Ishikawa (cell line): ENCODE results near the gene PPM1N.
A peak's percentile ranks its signal among the peaks of the same experiment; 100 is the strongest.

ENCODE experiments used
- CEBPB ChIP-seq: IDR thresholded peaks from 2 replicates; pipeline ENCODE4 v1.6.1; 2012
- CREB1 ChIP-seq: IDR thresholded peaks from 2 replicates; pipeline ENCODE4 v1.6.1; 2012; ENCODE audit warnings: low read depth
- EGR1 ChIP-seq: IDR thresholded peaks from 2 replicates; pipeline ENCODE4 v1.6.1; 2012
- EP300 ChIP-seq: IDR thresholded peaks from 2 replicates; pipeline ENCODE4 v1.6.1; 2012; ENCODE audit warnings: borderline replicate concordance
- FOXM1 ChIP-seq: IDR thresholded peaks from 2 replicates; pipeline ENCODE4 v1.6.1; 2012; ENCODE audit warnings: low read depth, borderline replicate concordance
- NFIC ChIP-seq: IDR thresholded peaks from 2 replicates; pipeline ENCODE4 v1.6.1; 2012
- RAD21 ChIP-seq: IDR thresholded peaks from 2 replicates; pipeline ENCODE4 v1.6.1; 2012; ENCODE audit warnings: low read depth
- TAF1 ChIP-seq: IDR thresholded peaks from 2 replicates; pipeline ENCODE4 v1.6.1; 2012; ENCODE audit warnings: low read depth, mild to moderate bottlenecking
- TCF12 ChIP-seq: IDR thresholded peaks from 2 replicates; pipeline ENCODE4 v1.6.1; 2012; ENCODE audit warnings: low read depth
- TEAD4 ChIP-seq: IDR thresholded peaks from 2 replicates; pipeline ENCODE4 v1.6.1; 2012
- YY1 ChIP-seq: IDR thresholded peaks from 2 replicates; pipeline ENCODE4 v1.6.1; 2012; ENCODE audit warnings: low read depth
- ZBTB7A ChIP-seq: IDR thresholded peaks from 2 replicates; pipeline ENCODE4 v1.6.1; 2012; ENCODE audit warnings: low read depth
- TF ChIP-seq, protein P1 (sequence below): IDR thresholded peaks from 2 replicates; pipeline ENCODE4 v1.6.1; 2012
- TF ChIP-seq, protein P2 (sequence below): IDR thresholded peaks from 2 replicates; pipeline ENCODE4 v1.6.1; 2012
- TF ChIP-seq, protein P3 (sequence below): IDR thresholded peaks from 2 replicates; pipeline ENCODE4 v1.6.1; 2012; ENCODE audit warnings: low read depth, mild to moderate bottlenecking

The PPM1N gene

DNA sequence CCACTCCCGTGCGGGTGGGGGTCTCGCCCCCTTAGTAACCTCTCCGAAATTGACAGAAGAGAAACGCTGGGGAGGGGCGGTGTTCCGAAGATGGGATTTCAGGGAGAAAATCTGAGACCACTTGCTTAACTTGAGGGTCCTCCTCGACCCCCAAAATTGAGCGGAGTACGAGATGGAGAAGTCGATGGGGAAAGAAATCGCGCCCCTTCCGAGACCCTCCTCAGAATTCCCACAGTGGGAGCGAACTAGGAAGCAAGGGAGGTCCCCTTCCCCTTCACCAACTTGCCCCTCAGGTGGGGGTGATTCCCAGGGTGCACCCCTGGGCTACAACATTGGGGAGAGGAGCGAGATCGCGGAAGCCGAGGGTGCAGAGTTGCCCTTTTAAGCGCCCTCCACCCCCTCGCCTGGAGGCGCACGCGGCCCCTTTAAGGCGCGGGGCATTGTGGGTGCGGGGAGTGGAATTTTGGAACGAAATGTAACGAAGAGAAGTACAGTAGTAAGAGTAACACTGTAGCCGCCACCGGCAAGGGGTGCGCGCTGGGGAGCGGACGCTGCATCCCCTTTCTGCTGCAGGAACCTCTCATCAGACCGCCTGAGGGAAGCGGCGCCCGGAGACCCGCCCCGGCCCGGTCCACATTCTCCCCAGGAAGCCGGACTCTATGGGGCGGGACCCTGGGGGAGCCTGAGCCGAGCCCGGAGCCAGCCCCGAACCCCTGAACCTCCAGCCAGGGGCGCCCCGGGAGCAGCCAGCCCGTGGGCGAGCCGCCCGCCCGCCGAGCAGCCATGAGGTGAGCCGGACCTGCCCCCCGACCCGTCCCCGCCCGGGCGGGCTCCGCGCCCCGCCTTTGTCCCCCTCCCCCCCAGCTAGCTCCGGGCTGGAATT lies 9.0 kb downstream of the PPM1N start, which contains the start of gene VASP:
Gene VASP, plus strand, starts transcription at position 491 of the 883 bp plus-strand sequence. Its CDS starts 293 bp downstream, at position 784.
- 0 out of 2 replicates have a peak, but pooled peaks have one; percentile 45 for TF ChIP-seq EGR1
- TF ChIP-seq, protein P1, sequence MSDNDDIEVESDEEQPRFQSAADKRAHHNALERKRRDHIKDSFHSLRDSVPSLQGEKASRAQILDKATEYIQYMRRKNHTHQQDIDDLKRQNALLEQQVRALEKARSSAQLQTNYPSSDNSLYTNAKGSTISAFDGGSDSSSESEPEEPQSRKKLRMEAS = peak; percentile 93
- peak; percentile 100 for TF ChIP-seq ZBTB7A
- TF ChIP-seq TEAD4 = peak; percentile 33
- TF ChIP-seq FOXM1 = no peak
- TF ChIP-seq TAF1 = peak; percentile 67
- peak; percentile 62 for TF ChIP-seq NFIC
- no peak for TF ChIP-seq CREB1
- peak; percentile 52; the same call in 1 of the 2 replicates for TF ChIP-seq TCF12

DNA sequence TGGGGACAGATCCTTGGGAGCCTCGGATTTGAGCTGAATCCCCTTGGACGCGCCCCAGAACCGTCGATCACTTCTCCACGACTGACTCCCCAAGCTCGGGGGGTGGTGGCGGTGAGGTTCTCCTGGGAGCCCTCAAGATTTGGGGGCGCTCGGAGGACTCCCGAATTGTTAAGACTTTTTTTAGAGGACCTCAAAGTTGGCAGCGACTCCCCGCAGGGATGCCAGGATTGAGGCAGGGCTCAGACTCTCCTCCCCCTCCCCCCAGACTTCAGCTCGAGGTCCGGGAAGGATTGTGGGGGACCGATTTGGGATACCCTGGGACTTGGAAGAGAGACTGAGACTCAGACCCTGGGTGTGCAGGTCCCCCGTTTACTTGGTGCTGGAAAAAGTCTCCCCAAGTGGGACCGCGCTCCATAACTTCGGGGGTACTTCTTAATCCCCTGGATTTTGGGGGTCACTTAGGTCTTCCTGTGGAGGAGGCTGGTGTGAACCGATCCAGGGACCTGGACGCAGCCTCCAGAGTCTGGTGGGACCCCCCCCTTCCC lies 9.7 kb downstream of the PPM1N start:
- TF ChIP-seq, protein P1 = no peak
- TF ChIP-seq TCF12 = no peak
- no peak for TF ChIP-seq CEBPB
- no peak for TF ChIP-seq EGR1
- TF ChIP-seq EP300 = no peak
- no peak for TF ChIP-seq NFIC
- TF ChIP-seq YY1 = no peak
- TF ChIP-seq FOXM1 = no peak
- TF ChIP-seq RAD21 = no peak
- TF ChIP-seq ZBTB7A = no peak
- TF ChIP-seq, protein P2, sequence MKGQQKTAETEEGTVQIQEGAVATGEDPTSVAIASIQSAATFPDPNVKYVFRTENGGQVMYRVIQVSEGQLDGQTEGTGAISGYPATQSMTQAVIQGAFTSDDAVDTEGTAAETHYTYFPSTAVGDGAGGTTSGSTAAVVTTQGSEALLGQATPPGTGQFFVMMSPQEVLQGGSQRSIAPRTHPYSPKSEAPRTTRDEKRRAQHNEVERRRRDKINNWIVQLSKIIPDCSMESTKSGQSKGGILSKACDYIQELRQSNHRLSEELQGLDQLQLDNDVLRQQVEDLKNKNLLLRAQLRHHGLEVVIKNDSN = no peak

DNA sequence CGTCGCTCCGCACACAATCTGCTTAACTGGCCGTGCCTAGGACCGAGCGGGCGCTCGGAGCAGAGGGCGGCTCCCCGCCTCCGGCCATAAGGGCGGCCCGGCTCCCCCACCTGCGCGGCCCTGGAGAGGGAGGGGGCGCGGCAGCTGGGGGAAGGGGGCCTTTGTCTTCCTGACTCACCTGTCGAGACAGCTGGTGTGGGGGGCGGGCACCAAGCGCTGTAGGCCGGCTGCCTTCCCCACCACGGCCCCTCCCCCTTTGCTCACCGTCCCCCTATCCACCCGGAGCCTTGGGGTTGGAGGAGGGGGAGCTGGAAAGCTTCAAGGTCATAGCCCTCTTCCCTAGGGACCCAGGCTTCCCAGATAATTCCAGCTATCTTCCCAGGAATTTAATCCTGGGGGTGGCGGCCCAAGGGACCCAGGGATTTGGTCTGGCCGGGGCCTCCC lies 10.2 kb downstream of the PPM1N start:
- no peak for TF ChIP-seq CEBPB
- TF ChIP-seq TCF12 = no peak
- no peak for TF ChIP-seq EP300
- TF ChIP-seq TEAD4 = no peak
- TF ChIP-seq YY1 = no peak
- TF ChIP-seq, protein P2 = no peak
- no peak for TF ChIP-seq EGR1
- no peak for TF ChIP-seq CREB1
- TF ChIP-seq TAF1 = no peak
- TF ChIP-seq, protein P3, sequence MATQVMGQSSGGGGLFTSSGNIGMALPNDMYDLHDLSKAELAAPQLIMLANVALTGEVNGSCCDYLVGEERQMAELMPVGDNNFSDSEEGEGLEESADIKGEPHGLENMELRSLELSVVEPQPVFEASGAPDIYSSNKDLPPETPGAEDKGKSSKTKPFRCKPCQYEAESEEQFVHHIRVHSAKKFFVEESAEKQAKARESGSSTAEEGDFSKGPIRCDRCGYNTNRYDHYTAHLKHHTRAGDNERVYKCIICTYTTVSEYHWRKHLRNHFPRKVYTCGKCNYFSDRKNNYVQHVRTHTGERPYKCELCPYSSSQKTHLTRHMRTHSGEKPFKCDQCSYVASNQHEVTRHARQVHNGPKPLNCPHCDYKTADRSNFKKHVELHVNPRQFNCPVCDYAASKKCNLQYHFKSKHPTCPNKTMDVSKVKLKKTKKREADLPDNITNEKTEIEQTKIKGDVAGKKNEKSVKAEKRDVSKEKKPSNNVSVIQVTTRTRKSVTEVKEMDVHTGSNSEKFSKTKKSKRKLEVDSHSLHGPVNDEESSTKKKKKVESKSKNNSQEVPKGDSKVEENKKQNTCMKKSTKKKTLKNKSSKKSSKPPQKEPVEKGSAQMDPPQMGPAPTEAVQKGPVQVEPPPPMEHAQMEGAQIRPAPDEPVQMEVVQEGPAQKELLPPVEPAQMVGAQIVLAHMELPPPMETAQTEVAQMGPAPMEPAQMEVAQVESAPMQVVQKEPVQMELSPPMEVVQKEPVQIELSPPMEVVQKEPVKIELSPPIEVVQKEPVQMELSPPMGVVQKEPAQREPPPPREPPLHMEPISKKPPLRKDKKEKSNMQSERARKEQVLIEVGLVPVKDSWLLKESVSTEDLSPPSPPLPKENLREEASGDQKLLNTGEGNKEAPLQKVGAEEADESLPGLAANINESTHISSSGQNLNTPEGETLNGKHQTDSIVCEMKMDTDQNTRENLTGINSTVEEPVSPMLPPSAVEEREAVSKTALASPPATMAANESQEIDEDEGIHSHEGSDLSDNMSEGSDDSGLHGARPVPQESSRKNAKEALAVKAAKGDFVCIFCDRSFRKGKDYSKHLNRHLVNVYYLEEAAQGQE = no peak
- no peak for TF ChIP-seq RAD21
- TF ChIP-seq, protein P1 = no peak
- TF ChIP-seq NFIC = no peak
- no peak for TF ChIP-seq ZBTB7A
- TF ChIP-seq FOXM1 = no peak

DNA sequence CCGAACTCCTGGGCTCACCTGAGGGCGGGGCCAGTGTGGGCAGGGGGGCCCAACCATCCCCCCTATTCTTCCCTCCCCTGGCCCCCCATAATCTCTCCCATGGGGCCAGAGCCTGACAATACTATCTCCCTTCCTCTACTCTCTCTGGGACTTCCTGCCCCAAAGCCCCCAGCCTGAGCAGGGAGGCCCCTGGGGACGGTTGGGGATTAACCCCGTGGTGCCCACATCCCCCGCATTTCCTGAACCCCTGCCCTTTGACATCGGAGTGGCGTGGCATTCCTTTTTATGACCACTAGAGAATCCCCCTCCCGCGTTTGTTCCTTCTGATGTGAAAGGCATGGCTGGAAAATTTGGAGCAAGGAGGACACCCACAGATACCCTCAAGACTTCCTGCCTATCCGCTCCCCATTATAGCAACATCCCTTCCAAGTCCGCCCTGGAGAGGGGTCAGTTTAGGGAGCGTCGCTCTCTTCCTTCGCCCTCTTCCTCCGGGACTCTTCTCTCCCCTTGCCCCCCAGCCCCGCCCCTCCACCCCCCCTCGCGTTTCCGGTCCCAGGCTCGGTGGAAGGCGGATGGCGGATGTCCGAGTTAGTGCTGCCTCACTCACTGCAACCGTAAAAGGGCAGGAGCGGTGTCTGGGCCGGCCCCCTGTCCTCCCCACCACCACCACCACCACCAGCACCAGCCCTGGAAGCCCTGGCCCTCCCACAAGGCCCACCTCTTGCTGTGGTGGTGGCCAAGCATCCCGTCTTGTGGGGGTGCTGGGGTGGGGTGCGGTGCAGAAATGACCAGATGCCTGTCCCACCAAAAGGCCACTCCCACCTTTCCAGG lies 10.8 kb downstream of the PPM1N start:
- TF ChIP-seq ZBTB7A (no peak), FOXM1 (no peak)

DNA sequence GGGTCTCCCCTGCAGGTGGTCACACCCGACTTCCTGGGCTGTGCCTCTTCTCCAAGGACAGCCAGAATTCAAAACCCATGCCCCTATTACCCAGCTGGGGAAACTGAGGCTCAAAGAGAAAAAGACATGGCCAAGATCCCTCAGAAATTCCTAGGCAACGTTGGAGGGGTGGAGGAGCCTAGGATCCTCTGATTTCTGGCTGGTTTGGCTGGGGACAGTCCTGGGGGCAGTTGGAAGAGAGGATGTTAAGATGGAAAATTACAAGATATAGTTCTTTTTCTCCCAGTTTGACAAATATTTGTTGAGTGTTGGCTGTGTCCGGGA lies 11.4 kb downstream of the PPM1N start:
- TF ChIP-seq CREB1 (no peak), ZBTB7A (no peak), YY1 (no peak), FOXM1 (no peak), EP300 (no peak), TEAD4 (no peak), NFIC (no peak), TAF1 (no peak), EGR1 (no peak), RAD21 (no peak), CEBPB (no peak), TCF12 (no peak)
- TF ChIP-seq, protein P2 = no peak
- TF ChIP-seq, protein P3 = no peak
- TF ChIP-seq, protein P1 = no peak
